Measurements from ENCODE around the gene MMS19. TPM values are rescaled to one million over a fixed set of nuclear protein-coding genes. Genes with fewer than 3 reads are reported as not detected.
A peak's percentile ranks its signal among the peaks of the same experiment; 100 is the strongest.

The MMS19 gene
- total RNA-seq, 6 donors from 2014 or later: 62.5 to 148 (median 77.0) TPM

- H3K4me3 ChIP-seq: no peak overlapping the region
- H3K4me1 ChIP-seq: peaks cover 20 to 39% (median 38%) of the 10 kb centered on the region in 4 donors
- no peak for DNase-seq
- 91 to 97% methylated on average over 4 of the region's 4 CpGs for WGBS, 2 donors
- no peaks in the 10 kb centered on the region for H3K36me3 ChIP-seq
- TF ChIP-seq POLR2AphosphoS5 (IDR thresholded peaks at IDR 0.05) (no peak), EP300 (IDR thresholded peaks at IDR 0.05) (no peak), CTCF (IDR thresholded peaks at IDR 0.05) (no peak), POLR2A (IDR thresholded peaks at IDR 0.05) (no peak)
- no peaks in the 10 kb centered on the region for H3K27me3 ChIP-seq
- H3K27ac ChIP-seq: peak overlapping the region in 1 of 4 donors; percentile 39
- H3K9me3 ChIP-seq: no peaks in the 10 kb centered on the region
- no peak for ATAC-seq (ENCODE audit: low FRiP score in 2 of 2)
Measured at GRCh38 chr10:97538839-97539238, 40.6 kb upstream of the MMS19 start.

- DNase-seq: no peak
- Histone ChIP-seq H3K27me3 (no peaks in the 10 kb centered on the region), H3K4me1 (peaks cover 16 to 35% (median 34%) of the 10 kb centered on the region in 4 donors), H3K9me3 (no peaks in the 10 kb centered on the region), H3K36me3 (no peaks in the 10 kb centered on the region), H3K4me3 (no peak overlapping the region), H3K27ac (no peak overlapping the region)
- no peak for TF ChIP-seq POLR2A (IDR thresholded peaks at IDR 0.05)
- no peak for TF ChIP-seq CTCF (IDR thresholded peaks at IDR 0.05)
- TF ChIP-seq EP300 (IDR thresholded peaks at IDR 0.05): no peak
- TF ChIP-seq POLR2AphosphoS5 (IDR thresholded peaks at IDR 0.05): no peak
- no peak for ATAC-seq (ENCODE audit: low FRiP score in 2 of 2)
- 78 to 85% methylated on average over 4 of the region's 4 CpGs for WGBS, 2 donors
Measured at GRCh38 chr10:97538411-97538810, 40.2 kb upstream of the MMS19 start.

- TF ChIP-seq CTCF (IDR thresholded peaks at IDR 0.05) (no peak), EP300 (IDR thresholded peaks at IDR 0.05) (no peak), POLR2AphosphoS5 (IDR thresholded peaks at IDR 0.05) (no peak), POLR2A (IDR thresholded peaks at IDR 0.05) (no peak)
- Histone ChIP-seq H3K27ac (no peak overlapping the region), H3K4me1 (peaks cover 5 to 24% (median 23%) of the 10 kb centered on the region in 4 donors), H3K9me3 (no peaks in the 10 kb centered on the region), H3K4me3 (no peak overlapping the region), H3K27me3 (no peaks in the 10 kb centered on the region), H3K36me3 (no peaks in the 10 kb centered on the region)
- DNase-seq (no peak), ATAC-seq (ENCODE audit: low FRiP score in 2 of 2) (no peak)
- WGBS, 2 donors: 86 to 93% methylated on average over 4 to 5 of the region's 5 CpGs
Measured at GRCh38 chr10:97537186-97537869, 39.1 kb upstream of the MMS19 start.

GRCh38 chr10:97534746-97535367 is 36.6 kb upstream of the MMS19 start:
- peaks cover 0 to 11% (median 6%) of the 10 kb centered on the region in 4 donors for H3K4me1 ChIP-seq
- 80 to 89% methylated on average over 5 to 6 of the region's 6 CpGs for WGBS, 2 donors
- no peak for TF ChIP-seq POLR2AphosphoS5 (IDR thresholded peaks at IDR 0.05)
- no peak for TF ChIP-seq POLR2A (IDR thresholded peaks at IDR 0.05)
- TF ChIP-seq CTCF (IDR thresholded peaks at IDR 0.05): peak in 4 of 6 experiments; percentile 16 to 35 (median 27)
- TF ChIP-seq EP300 (IDR thresholded peaks at IDR 0.05): no peak
- no peak overlapping the region for H3K27ac ChIP-seq
- no peaks in the 10 kb centered on the region for H3K27me3 ChIP-seq
- peak in 1 of 2 donors; percentile 46 for ATAC-seq (ENCODE audit: low FRiP score in 2 of 2)
- no peaks in the 10 kb centered on the region for H3K9me3 ChIP-seq
- DNase-seq: peak in 1 of 2 donors; percentile 36
- H3K36me3 ChIP-seq: no peaks in the 10 kb centered on the region
- H3K4me3 ChIP-seq: no peak overlapping the region

Data from upper lobe of left lung (tissue), 6 donors.